Measurements from ENCODE around the gene CDX1. TPM values are rescaled to one million over a fixed set of nuclear protein-coding genes. Genes with fewer than 3 reads are reported as not detected.

CDX1 gene
- total RNA-seq, 1 donor from 2014 or later = not detected

- TF ChIP-seq CTCF (IDR thresholded peaks at IDR 0.05; ENCODE audit: insufficient read depth, low read length, severe bottlenecking) = no peak
- Histone ChIP-seq H3K36me3 (ENCODE audit: control insufficient read depth, insufficient read depth, low read length) (no peaks in the 10 kb centered on the region), H3K4me3 (ENCODE audit: low read depth, low read length) (no peak overlapping the region), H3K27me3 (ENCODE audit: control insufficient read depth, insufficient read depth, low read length) (no peaks in the 10 kb centered on the region)
- FAIRE-seq (no peak), DNase-seq (ENCODE audit: low read depth) (peak; percentile 12)
Measured at GRCh38 chr5:150211156-150212030, 44.8 kb downstream of the CDX1 start.

GRCh38 chr5:150213530-150213929 lies 47.0 kb downstream of the CDX1 start:
- FAIRE-seq (no peak), DNase-seq (ENCODE audit: low read depth) (no peak)
- no peaks in the 10 kb centered on the region for H3K36me3 ChIP-seq (ENCODE audit: control insufficient read depth, insufficient read depth, low read length)
- H3K27me3 ChIP-seq (ENCODE audit: control insufficient read depth, insufficient read depth, low read length) = peaks cover 3% of the 10 kb centered on the region
- H3K4me3 ChIP-seq (ENCODE audit: low read depth, low read length) = no peak overlapping the region
- no peak for TF ChIP-seq CTCF (IDR thresholded peaks at IDR 0.05; ENCODE audit: insufficient read depth, low read length, severe bottlenecking)

GRCh38 chr5:150214289-150214688 lies 47.7 kb downstream of the CDX1 start:
- no peak for DNase-seq (ENCODE audit: low read depth)
- TF ChIP-seq CTCF (IDR thresholded peaks at IDR 0.05; ENCODE audit: insufficient read depth, low read length, severe bottlenecking) = no peak

GRCh38 chr5:150215979-150216944 lies 49.7 kb downstream of the CDX1 start:
- Histone ChIP-seq H3K4me3 (ENCODE audit: low read depth, low read length) (no peak overlapping the region), H3K36me3 (ENCODE audit: control insufficient read depth, insufficient read depth, low read length) (no peaks in the 10 kb centered on the region), H3K27me3 (ENCODE audit: control insufficient read depth, insufficient read depth, low read length) (peaks cover 3% of the 10 kb centered on the region)
- FAIRE-seq (no peak), DNase-seq (ENCODE audit: low read depth) (no peak)
- no peak for TF ChIP-seq CTCF (IDR thresholded peaks at IDR 0.05; ENCODE audit: insufficient read depth, low read length, severe bottlenecking)

More at GRCh38 chr5:150214289-150214688, 47.7 kb downstream of the CDX1 start:
- H3K36me3 ChIP-seq (ENCODE audit: control insufficient read depth, insufficient read depth, low read length) = no peaks in the 10 kb centered on the region
- H3K4me3 ChIP-seq (ENCODE audit: low read depth, low read length) = no peak overlapping the region
- peaks cover 3% of the 10 kb centered on the region for H3K27me3 ChIP-seq (ENCODE audit: control insufficient read depth, insufficient read depth, low read length)
- no peak for FAIRE-seq

GRCh38 chr5:150217038-150217437 lies 50.5 kb downstream of the CDX1 start:
- Histone ChIP-seq H3K36me3 (ENCODE audit: control insufficient read depth, insufficient read depth, low read length) (no peaks in the 10 kb centered on the region), H3K4me3 (ENCODE audit: low read depth, low read length) (no peak overlapping the region), H3K27me3 (ENCODE audit: control insufficient read depth, insufficient read depth, low read length) (peaks cover 3% of the 10 kb centered on the region)
- TF ChIP-seq CTCF (IDR thresholded peaks at IDR 0.05; ENCODE audit: insufficient read depth, low read length, severe bottlenecking) = no peak
- FAIRE-seq (no peak), DNase-seq (ENCODE audit: low read depth) (no peak)

Data from bronchial epithelial cell (primary cell).